IPS DF 19.7 (cell line): ENCODE results near the gene GLRX.
"Not testable (repeated sequence)": the region's sequence is repeated elsewhere in the genome, so short reads cannot be mapped to it uniquely, and the experiment has no call there.

Experiments used
- DNase-seq: peaks from one replicate; pipeline ENCODE4 v3.0.0-alpha.2; 2013; ENCODE audit warnings: low read depth, low spot score

The GLRX gene

GRCh38 chr5:95826949-95827891, 4.7 kb upstream of the GLRX start:
- no peak for DNase-seq

- DNase-seq, result no peak
These were observed 3.0 kb upstream of the GLRX start for GRCh38 chr5:95825495-95825894.

GRCh38 chr5:95824747-95825146, 2.2 kb upstream of the GLRX start:
- DNase-seq, result no peak

GRCh38 chr5:95823738-95824609, 1.4 kb upstream of the GLRX start:
- no peak for DNase-seq

GRCh38 chr5:95823218-95823737, 752 bp upstream of the GLRX start:
- DNase-seq, result no peak

- no peak for DNase-seq
These were observed 434 bp downstream of the GLRX start for GRCh38 chr5:95822043-95822541.

- DNase-seq, result no peak
These were observed 1.2 kb downstream of the GLRX start for GRCh38 chr5:95821110-95822021.

GRCh38 chr5:95818181-95819147, 4.1 kb downstream of the GLRX start:
- DNase-seq, result no peak

GRCh38 chr5:95817430-95817829, 5.1 kb downstream of the GLRX start:
- DNase-seq, result no peak

GRCh38 chr5:95816776-95817175, 5.8 kb downstream of the GLRX start:
- no peak for DNase-seq

- no peak for DNase-seq
These were observed 6.2 kb downstream of the GLRX start for GRCh38 chr5:95816341-95816740.

GRCh38 chr5:95815155-95815729, 7.3 kb downstream of the GLRX start:
- no peak for DNase-seq

- not testable (repeated sequence) for DNase-seq
These were observed 9.5 kb downstream of the GLRX start for GRCh38 chr5:95813035-95813434.

- no peak for DNase-seq
These were observed 10.5 kb downstream of the GLRX start for GRCh38 chr5:95812074-95812471.

- DNase-seq, result not testable (repeated sequence)
These were observed 11.0 kb downstream of the GLRX start for GRCh38 chr5:95811461-95812073.

GRCh38 chr5:95811126-95811423, 11.5 kb downstream of the GLRX start:
- not testable (repeated sequence) for DNase-seq

- no peak for DNase-seq
These were observed 12.0 kb downstream of the GLRX start for GRCh38 chr5:95810305-95811125.

GRCh38 chr5:95809414-95809960, 13.0 kb downstream of the GLRX start:
- DNase-seq, result no peak
